K562 (cell line): Measurements from ENCODE around the gene WRAP53. TPM values are rescaled to one million over a fixed set of nuclear protein-coding genes. Genes with fewer than 3 reads are reported as not detected.

Experiments used
- ARID2 ChIP-seq: fragments of 450-650 bp; IDR thresholded peaks from 2 replicates; pipeline ENCODE4 v1.6.1; 2017; ENCODE audit warnings: antibody characterized with exemption, mild to moderate bottlenecking
- HMGN3 ChIP-seq: IDR thresholded peaks from 2 replicates; pipeline ENCODE4 v1.6.1; 2011; ENCODE audit warnings: borderline replicate concordance, low read depth, mild to moderate bottlenecking, mixed read lengths, low read length; ENCODE audit not compliant: insufficient read length; ENCODE audit errors: extremely low read depth
- KAT7 ChIP-seq: sonication (generic); formaldehyde crosslinking; IDR thresholded peaks from 2 replicates; pipeline ENCODE4 v1.8.0; 2022; ENCODE audit warnings: missing genetic modification reagents, mild to moderate bottlenecking, borderline replicate concordance
- PCBP1 ChIP-seq: fragments of 200-400 bp; formaldehyde crosslinking; IDR thresholded peaks from 2 replicates; pipeline ENCODE4 v1.6.1; 2018; ENCODE audit warnings: mild to moderate bottlenecking, low read depth, low read length; ENCODE audit not compliant: poor library complexity, severe bottlenecking
- XRCC5 ChIP-seq: fragments of 200-400 bp; formaldehyde crosslinking; IDR thresholded peaks from 2 replicates; pipeline ENCODE4 v1.6.1; 2017; ENCODE audit warnings: low read depth, mild to moderate bottlenecking, low read length
- ZNF124 ChIP-seq: sonication (generic); formaldehyde crosslinking; IDR thresholded peaks from 2 replicates; pipeline ENCODE4 v1.8.1; 2022; ENCODE audit warnings: missing genetic modification reagents
- ZNF134 ChIP-seq: fragments of 250-450 bp; sonication (Bioruptor Pico); conservative IDR thresholded peaks from 2 replicates; pipeline ENCODE4 v1.4.0; 2020
- polyA plus RNA-seq, 8 experiments: library from polyadenylated mRNA; depleted of rRNA in 4 of 8; stranded (reverse) in 5 of 8; unstranded in 3 of 8; fragments of >200 nt; fragmentation: Nextera tagmentation in 2 of 8; fragmentation: Illumina TruSeq in 1 of 8; extraction: Ambion mirVana in 2 of 8; extraction: Trizol in 1 of 8; gene quantifications; 2 replicates each; pipeline versions ENCODE4 v1.2.1 to v1.2.3, GENCODE V29; 2011 to 2014; ENCODE audit warnings: inconsistent platforms in 1 of 8, missing spikeins in 1 of 8
- total RNA-seq, 7 experiments: library from RNA; depleted of rRNA in 6 of 7; stranded (reverse); fragments of >200 nt in 6 of 7; fragmentation: Illumina TruSeq in 2 of 7; extraction: Trizol in 2 of 7; gene quantifications; 2 replicates each; pipeline versions ENCODE4 v1.2.1 to v1.2.3, GENCODE V29; 2011 to 2021; ENCODE audit warnings: low replicate concordance in 1 of 7
- TF ChIP-seq, protein P1 (sequence below): fragments of 150-350 bp; conservative IDR thresholded peaks from 2 replicates; pipeline ENCODE4 v1.6.1; 2014; ENCODE audit warnings: low read length
- TF ChIP-seq, protein P2 (sequence below): fragments of 200-800 bp; sonication (Bioruptor generic); IDR thresholded peaks from 2 replicates; pipeline ENCODE4 v1.6.1; 2016; ENCODE audit warnings: missing genetic modification characterization, missing compliant biosample characterization

WRAP53 gene
- total and polyA plus RNA-seq, 9 of the 15 experiments (the other 6 are each of a cell fraction or from before 2014, with no cell fraction given), result 0.72 to 18.2 (median 13.4) TPM

DNA sequence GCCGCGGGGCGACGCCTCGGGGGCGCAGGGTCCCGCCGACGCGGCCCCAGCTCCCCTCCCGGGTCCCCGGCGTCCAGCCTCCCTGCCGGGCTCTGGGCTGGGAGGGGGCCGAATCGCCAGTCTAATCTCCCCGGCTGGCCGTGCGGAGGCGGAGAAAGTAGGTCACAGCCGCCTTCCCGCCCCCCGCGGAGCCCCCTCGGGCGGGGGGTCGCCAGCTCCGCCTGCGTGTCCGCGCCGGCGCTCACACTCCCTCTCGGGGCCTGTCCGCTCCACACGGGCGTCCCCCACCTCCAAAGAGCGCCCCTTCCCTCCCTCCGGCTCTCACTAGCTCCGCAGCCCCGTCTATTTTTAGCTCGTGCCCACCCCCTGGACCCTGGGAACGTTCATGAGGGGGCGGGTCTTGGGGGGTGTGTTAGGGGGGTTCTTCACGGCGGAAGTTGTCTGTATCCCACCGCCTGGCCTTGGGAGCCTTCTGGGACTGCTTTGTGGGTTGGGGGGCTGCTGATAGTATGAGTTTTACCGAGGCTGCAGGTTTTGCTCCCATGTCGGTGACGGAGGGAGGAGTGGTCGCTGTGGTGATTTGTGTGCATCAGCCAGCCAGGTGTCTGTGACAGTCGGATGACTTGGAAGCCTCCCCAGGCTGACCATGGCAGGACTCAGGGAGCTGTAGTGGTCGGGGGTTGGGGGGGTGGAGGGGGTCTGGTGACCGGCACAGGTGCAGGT lies 36.5 kb upstream of the WRAP53 start (continued):
- TF ChIP-seq, protein P1, sequence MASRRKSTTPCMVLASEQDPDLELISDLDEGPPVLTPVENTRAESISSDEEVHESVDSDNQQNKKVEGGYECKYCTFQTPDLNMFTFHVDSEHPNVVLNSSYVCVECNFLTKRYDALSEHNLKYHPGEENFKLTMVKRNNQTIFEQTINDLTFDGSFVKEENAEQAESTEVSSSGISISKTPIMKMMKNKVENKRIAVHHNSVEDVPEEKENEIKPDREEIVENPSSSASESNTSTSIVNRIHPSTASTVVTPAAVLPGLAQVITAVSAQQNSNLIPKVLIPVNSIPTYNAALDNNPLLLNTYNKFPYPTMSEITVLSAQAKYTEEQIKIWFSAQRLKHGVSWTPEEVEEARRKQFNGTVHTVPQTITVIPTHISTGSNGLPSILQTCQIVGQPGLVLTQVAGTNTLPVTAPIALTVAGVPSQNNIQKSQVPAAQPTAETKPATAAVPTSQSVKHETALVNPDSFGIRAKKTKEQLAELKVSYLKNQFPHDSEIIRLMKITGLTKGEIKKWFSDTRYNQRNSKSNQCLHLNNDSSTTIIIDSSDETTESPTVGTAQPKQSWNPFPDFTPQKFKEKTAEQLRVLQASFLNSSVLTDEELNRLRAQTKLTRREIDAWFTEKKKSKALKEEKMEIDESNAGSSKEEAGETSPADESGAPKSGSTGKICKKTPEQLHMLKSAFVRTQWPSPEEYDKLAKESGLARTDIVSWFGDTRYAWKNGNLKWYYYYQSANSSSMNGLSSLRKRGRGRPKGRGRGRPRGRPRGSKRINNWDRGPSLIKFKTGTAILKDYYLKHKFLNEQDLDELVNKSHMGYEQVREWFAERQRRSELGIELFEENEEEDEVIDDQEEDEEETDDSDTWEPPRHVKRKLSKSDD, result no peak
- no peak for TF ChIP-seq PCBP1
- TF ChIP-seq ARID2, result no peak
- no peak for TF ChIP-seq ZNF134 (CRISPR knock-in tag)
- 0 out of 2 replicates have a peak, but pooled peaks have one; percentile 65 for TF ChIP-seq KAT7 (CRISPR knock-in tag)
- TF ChIP-seq, protein P2, sequence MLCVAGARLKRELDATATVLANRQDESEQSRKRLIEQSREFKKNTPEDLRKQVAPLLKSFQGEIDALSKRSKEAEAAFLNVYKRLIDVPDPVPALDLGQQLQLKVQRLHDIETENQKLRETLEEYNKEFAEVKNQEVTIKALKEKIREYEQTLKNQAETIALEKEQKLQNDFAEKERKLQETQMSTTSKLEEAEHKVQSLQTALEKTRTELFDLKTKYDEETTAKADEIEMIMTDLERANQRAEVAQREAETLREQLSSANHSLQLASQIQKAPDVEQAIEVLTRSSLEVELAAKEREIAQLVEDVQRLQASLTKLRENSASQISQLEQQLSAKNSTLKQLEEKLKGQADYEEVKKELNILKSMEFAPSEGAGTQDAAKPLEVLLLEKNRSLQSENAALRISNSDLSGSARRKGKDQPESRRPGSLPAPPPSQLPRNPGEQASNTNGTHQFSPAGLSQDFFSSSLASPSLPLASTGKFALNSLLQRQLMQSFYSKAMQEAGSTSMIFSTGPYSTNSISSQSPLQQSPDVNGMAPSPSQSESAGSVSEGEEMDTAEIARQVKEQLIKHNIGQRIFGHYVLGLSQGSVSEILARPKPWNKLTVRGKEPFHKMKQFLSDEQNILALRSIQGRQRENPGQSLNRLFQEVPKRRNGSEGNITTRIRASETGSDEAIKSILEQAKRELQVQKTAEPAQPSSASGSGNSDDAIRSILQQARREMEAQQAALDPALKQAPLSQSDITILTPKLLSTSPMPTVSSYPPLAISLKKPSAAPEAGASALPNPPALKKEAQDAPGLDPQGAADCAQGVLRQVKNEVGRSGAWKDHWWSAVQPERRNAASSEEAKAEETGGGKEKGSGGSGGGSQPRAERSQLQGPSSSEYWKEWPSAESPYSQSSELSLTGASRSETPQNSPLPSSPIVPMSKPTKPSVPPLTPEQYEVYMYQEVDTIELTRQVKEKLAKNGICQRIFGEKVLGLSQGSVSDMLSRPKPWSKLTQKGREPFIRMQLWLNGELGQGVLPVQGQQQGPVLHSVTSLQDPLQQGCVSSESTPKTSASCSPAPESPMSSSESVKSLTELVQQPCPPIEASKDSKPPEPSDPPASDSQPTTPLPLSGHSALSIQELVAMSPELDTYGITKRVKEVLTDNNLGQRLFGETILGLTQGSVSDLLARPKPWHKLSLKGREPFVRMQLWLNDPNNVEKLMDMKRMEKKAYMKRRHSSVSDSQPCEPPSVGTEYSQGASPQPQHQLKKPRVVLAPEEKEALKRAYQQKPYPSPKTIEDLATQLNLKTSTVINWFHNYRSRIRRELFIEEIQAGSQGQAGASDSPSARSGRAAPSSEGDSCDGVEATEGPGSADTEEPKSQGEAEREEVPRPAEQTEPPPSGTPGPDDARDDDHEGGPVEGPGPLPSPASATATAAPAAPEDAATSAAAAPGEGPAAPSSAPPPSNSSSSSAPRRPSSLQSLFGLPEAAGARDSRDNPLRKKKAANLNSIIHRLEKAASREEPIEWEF (CRISPR knock-in tag), result no peak
- TF ChIP-seq XRCC5, result no peak
- peak; percentile 24 for TF ChIP-seq HMGN3
- TF ChIP-seq ZNF124 (CRISPR knock-in tag), result no peak
- TF ChIP-seq, all 486 proteins: peak for 5
